ENCODE data around the gene EML6. TPM values are rescaled to one million over a fixed set of nuclear protein-coding genes. Genes with fewer than 3 reads are reported as not detected.
"Not testable (repeated sequence)": the region's sequence is repeated elsewhere in the genome, so short reads cannot be mapped to it uniquely, and the experiment has no call there.

The EML6 gene
- total RNA-seq, 4 donors from 2014 or later = 5.9 to 11.0 (median 7.9) TPM

DNA sequence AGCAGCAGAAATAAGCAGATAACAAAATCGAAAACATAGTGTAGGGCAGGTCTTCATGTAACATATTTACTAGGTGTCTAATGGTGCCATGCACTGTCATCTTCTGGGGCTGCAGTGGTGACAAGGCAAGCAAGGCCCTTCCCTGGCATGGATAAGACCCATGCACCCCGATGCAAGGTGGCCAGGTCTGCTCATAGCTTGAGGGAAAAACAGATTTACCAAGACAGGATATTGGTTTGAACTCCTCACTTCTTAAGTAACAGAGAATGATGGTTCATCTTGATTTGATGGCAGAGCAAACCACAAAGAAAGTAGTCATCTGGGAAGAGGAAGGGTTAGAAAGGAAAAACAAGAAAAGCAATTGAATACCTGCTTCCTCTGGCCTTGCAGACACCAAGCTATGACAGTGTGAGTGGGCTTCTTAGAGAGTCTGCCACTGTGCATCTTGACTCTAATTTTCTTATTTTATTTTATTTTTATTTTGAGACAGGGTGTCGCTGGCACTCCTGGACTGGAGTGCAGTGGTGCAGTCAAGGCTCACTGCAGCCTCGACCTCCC lies 35.8 kb upstream of the EML6 start:
- H3K9me3 ChIP-seq = no peaks in the 10 kb centered on the region
- H3K27me3 ChIP-seq = no peaks in the 10 kb centered on the region
- no peaks in the 10 kb centered on the region for H3K36me3 ChIP-seq
- H3K4me3 ChIP-seq = no peak overlapping the region
- H3K4me1 ChIP-seq = no peaks in the 10 kb centered on the region
- DNase-seq = no peak
- TF ChIP-seq, protein P1, sequence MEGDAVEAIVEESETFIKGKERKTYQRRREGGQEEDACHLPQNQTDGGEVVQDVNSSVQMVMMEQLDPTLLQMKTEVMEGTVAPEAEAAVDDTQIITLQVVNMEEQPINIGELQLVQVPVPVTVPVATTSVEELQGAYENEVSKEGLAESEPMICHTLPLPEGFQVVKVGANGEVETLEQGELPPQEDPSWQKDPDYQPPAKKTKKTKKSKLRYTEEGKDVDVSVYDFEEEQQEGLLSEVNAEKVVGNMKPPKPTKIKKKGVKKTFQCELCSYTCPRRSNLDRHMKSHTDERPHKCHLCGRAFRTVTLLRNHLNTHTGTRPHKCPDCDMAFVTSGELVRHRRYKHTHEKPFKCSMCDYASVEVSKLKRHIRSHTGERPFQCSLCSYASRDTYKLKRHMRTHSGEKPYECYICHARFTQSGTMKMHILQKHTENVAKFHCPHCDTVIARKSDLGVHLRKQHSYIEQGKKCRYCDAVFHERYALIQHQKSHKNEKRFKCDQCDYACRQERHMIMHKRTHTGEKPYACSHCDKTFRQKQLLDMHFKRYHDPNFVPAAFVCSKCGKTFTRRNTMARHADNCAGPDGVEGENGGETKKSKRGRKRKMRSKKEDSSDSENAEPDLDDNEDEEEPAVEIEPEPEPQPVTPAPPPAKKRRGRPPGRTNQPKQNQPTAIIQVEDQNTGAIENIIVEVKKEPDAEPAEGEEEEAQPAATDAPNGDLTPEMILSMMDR (IDR thresholded peaks at IDR 0.05) = no peak
- TF ChIP-seq POLR2A (IDR thresholded peaks at IDR 0.05) = no peak
- no peak overlapping the region for H3K27ac ChIP-seq

DNA sequence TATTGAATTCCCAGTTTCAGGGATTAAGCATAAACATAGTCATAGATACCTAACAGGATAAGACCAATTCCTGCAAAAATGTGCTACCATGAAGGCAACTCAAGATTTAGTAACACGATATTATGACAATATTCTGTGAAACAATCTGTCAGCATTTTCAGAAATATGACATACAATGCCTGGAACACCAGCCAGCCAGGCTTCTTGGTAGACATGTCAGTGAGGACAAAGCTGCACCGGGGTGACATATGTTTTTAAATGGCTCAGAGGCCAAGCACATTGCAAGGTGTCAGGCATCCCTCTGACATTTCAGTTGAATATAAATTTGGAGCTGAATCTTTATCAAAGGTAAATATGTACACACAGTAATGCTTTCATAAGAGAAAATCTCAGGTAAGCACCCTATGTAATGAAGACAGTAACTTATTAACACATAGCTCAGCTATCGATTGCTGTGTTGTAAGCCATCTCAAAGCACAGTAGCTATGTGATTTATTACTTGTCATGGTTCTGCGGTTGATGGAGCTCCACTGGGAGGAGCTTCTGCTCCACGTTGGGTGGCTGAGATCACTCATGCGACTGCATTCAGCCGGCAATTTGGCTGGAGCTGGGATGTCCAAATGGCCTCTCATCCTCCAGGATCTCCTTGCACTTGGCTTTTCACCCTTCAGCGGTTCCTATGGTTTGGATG lies 31.9 kb upstream of the EML6 start:
- H3K4me1 ChIP-seq = no peaks in the 10 kb centered on the region
- no peak overlapping the region for H3K4me3 ChIP-seq
- no peaks in the 10 kb centered on the region for H3K27me3 ChIP-seq
- no peak for DNase-seq
- no peaks in the 10 kb centered on the region for H3K9me3 ChIP-seq
- H3K36me3 ChIP-seq = no peaks in the 10 kb centered on the region
- no peak overlapping the region for H3K27ac ChIP-seq
- TF ChIP-seq, protein P1 (IDR thresholded peaks at IDR 0.05) = no peak
- no peak for TF ChIP-seq POLR2A (IDR thresholded peaks at IDR 0.05)

DNA sequence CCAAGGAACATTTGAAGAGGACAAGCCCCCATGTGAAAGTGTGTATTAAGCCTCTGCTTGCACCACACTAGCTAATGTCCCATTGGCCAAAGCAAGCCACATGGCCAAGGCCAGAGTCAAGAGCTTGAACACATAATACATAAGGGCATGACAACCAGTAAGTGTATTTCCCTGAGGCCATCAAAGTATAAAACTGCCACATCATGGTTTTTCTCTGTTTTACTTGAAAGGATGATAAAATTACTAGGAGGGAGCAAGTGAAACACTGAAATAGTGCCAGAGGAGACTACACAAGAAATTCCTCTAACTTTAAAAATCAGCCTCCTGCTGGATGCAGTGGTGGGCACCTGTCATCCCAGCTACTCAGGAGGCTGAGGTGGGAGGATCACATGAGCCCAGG lies 30.9 kb upstream of the EML6 start:
- Histone ChIP-seq H3K4me3 (no peak overlapping the region), H3K36me3 (no peaks in the 10 kb centered on the region), H3K27me3 (no peaks in the 10 kb centered on the region), H3K4me1 (no peaks in the 10 kb centered on the region), H3K27ac (no peak overlapping the region), H3K9me3 (no peaks in the 10 kb centered on the region)
- no peak for DNase-seq
- no peak for TF ChIP-seq POLR2A (IDR thresholded peaks at IDR 0.05)
- TF ChIP-seq, protein P1 (IDR thresholded peaks at IDR 0.05) = no peak

DNA sequence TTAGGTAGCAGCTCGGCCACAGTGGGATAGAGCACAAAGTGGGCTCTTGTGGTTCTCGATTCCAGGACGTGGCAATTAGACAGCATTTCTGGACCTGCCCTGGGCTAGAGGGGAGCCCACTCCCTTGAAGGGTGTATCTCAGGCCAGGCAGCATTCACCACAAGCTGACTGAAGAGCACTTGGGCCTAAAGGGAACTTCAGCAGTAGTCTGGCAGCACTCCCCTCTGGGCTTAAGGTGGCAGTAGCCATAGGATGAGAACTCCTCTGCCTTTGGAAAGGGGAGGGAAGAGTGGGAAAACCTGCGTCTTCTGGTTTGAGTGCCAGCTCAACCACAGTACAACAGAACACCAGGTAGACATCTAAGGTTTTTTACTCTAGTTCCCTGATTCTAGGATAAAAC lies 28.1 kb upstream of the EML6 start:
- H3K27me3 ChIP-seq = no peaks in the 10 kb centered on the region
- H3K36me3 ChIP-seq = no peaks in the 10 kb centered on the region
- H3K9me3 ChIP-seq = no peaks in the 10 kb centered on the region
- DNase-seq = no peak
- TF ChIP-seq, protein P1 (IDR thresholded peaks at IDR 0.05) = no peak
- H3K4me1 ChIP-seq = no peaks in the 10 kb centered on the region
- no peak overlapping the region for H3K4me3 ChIP-seq
- no peak overlapping the region for H3K27ac ChIP-seq

DNA sequence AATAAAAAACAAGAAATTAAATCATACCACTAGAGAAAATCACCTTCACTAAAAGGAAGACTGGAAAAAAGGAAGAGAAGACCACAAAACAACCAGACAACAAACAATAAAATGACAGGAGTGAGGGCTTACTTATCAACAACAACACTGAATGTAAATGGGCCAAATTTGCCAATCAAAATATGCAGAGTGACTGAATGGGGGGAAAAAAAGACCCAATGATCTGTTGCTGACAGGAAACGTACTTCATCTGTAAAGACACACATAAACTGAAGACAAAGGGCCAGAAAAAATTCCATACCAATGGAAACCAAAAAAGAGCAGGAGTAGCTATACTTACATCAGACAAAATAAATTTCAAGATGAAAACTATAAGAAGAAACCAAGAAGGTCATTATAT lies 25.5 kb upstream of the EML6 start:
- H3K4me1 ChIP-seq = no peaks in the 10 kb centered on the region
- H3K27ac ChIP-seq = no peak overlapping the region
- H3K9me3 ChIP-seq = no peaks in the 10 kb centered on the region
- DNase-seq = no peak
- no peaks in the 10 kb centered on the region for H3K27me3 ChIP-seq
- no peak overlapping the region for H3K4me3 ChIP-seq
- TF ChIP-seq, protein P1 (IDR thresholded peaks at IDR 0.05) = no peak
- no peaks in the 10 kb centered on the region for H3K36me3 ChIP-seq

DNA sequence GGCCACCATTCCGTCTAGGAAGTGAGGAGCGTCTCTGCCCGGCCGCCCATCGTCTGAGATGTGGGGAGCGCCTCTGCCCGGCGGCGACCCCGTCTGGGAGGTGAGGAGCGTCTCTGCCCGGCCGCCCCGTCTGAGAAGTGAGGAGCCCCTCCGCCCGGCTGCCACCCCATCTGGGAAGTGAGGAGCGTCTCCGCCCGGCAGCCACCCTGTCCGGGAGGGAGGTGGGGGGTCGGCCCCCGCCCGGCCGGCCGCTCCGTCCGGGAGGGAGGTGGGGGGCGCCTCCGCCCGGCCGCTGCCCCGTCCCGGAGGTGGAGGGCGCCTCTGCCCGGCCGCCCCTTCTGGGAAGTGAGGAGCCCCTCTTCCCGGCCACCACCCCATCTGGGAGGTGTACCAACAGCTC lies 24.5 kb upstream of the EML6 start:
- H3K4me1 ChIP-seq, H3K27ac ChIP-seq, H3K27me3 ChIP-seq, H3K9me3 ChIP-seq, H3K36me3 ChIP-seq, DNase-seq, H3K4me3 ChIP-seq: not testable (repeated sequence)

Measured in Peyer's patch (tissue), 4 donors.